GM18507 (cell line): Measurements from ENCODE around the gene MSN.
"Not testable (repeated sequence)": the region's sequence is repeated elsewhere in the genome, so short reads cannot be mapped to it uniquely, and the experiment has no call there.

Experiments
- DNase-seq: peaks from one replicate; pipeline ENCODE4 v3.0.0; 2011; ENCODE audit warnings: low read depth; ENCODE audit not compliant: insufficient read length; ENCODE audit errors: extremely low spot score
- FAIRE-seq: peaks from 2 replicates; lab custom pipeline; 2011; peaks lifted over from hg19 to GRCh38; lab: Jason Lieb, UNC

The MSN gene

GRCh38 chrX:65757943-65758342 lies 90.5 kb downstream of the MSN start:
- DNase-seq (no peak), FAIRE-seq (peak; percentile 44)

- peak; percentile 31 for FAIRE-seq
- no peak for DNase-seq
Observed at GRCh38 chrX:65758505-65758904, 91.1 kb downstream of the MSN start.

GRCh38 chrX:65759525-65759924 lies 92.1 kb downstream of the MSN start:
- FAIRE-seq, DNase-seq: not testable (repeated sequence)

GRCh38 chrX:65769564-65770292 lies 102.3 kb downstream of the MSN start:
- DNase-seq (no peak), FAIRE-seq (no peak)

GRCh38 chrX:65772842-65773241 lies 105.4 kb downstream of the MSN start:
- DNase-seq (no peak), FAIRE-seq (no peak)

GRCh38 chrX:65781845-65782244 lies 114.4 kb downstream of the MSN start:
- DNase-seq (no peak), FAIRE-seq (peak; percentile 74)

GRCh38 chrX:65783746-65784145 lies 116.3 kb downstream of the MSN start:
- FAIRE-seq (peak; percentile 87), DNase-seq (peak; percentile 0)
